ENCODE results near the gene CLP1. TPM values are rescaled to one million over a fixed set of nuclear protein-coding genes. Genes with fewer than 3 reads are reported as not detected.

The CLP1 gene
- total and polyA plus RNA-seq, 12 donors = 5.5 to 21.1 (median 11.5) TPM

GRCh38 chr11:57647372-57647771 lies 10.2 kb upstream of the CLP1 start:
- H3K36me3 ChIP-seq (replicated peaks in 1 of 2) = no peaks in the 10 kb centered on the region
- no peaks in the 10 kb centered on the region for H3K9me3 ChIP-seq (replicated peaks in 1 of 3)
- H3K4me1 ChIP-seq (replicated peaks in 1 of 2) = peaks cover 0 to 29% of the 10 kb centered on the region in 2 donors
- WGBS, 4 donors = 3 to 6% (median 5%) methylated on average over 8 to 10 of the region's 10 CpGs
- TF ChIP-seq CTCF (IDR thresholded peaks at IDR 0.05) (no peak), POLR2A (IDR thresholded peaks at IDR 0.05) (no peak)
- H3K4me3 ChIP-seq = no peak overlapping the region
- H3K27ac ChIP-seq = no peak overlapping the region
- intact Hi-C loops (cut with DNase I) = loop anchor here (10.0 kb wide), 3 partner anchors 53 to 303 kb away; partner anchors contain the start of genes RTN4RL2 (in 1 of the 2) and SERPING1 (in 1 of the 2)
- peaks cover 18% of the 10 kb centered on the region for H3K27me3 ChIP-seq
- no peak for DNase-seq

DNA sequence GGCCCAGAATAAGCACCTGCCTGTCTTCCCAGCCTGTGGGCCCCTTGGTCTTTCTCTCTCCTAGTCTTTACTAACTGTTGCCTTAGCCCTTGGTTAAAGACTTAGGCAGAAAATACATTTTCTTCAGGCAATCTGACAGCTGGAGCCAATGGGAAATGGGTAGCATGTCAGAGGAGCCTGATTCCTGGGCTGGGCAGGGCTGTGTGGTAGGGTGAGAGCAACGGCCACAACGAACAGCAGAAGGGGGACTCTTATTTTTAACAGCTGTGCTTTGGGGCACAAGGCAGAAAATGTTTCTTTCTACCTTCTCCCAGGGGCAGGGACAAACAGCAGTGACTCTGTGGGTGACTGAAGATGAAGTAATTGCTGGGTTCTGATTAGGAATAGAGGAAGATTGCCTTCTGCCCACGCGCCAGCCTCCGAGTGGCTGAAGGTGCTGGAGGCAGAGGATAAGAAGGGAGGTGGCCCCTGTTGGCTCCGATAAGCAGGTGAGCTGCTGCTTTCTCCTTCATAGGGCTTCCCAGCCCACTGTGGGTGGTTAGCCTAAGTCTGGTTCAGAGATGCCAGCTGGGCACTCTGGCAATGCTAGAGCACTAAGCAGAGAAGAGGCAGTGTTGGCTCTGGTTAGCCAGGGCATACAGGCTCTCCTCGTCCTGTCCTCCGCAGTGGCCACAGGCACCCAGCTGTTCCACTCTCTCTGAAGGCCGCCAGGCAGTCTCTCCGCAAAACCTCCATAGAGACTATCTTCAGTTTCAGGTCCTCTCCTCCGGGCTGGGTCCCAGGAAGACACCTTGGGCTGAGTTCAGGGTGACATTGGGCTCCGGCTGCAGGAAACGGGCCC lies 9.4 kb upstream of the CLP1 start:
- H3K9me3 ChIP-seq (replicated peaks in 1 of 3) = no peaks in the 10 kb centered on the region
- no peak for TF ChIP-seq CTCF (IDR thresholded peaks at IDR 0.05)
- no peaks in the 10 kb centered on the region for H3K36me3 ChIP-seq (replicated peaks in 1 of 2)
- H3K27ac ChIP-seq = peak overlapping the region in 1 of 5 donors; percentile 46
- intact Hi-C loops (cut with DNase I) = loop anchor here (10.0 kb wide), 3 partner anchors 53 to 303 kb away; partner anchors contain the start of genes RTN4RL2 (in 1 of the 2) and SERPING1 (in 1 of the 2)
- no peak overlapping the region for H3K4me3 ChIP-seq
- DNase-seq = no peak
- peaks cover 0 to 29% of the 10 kb centered on the region in 2 donors for H3K4me1 ChIP-seq (replicated peaks in 1 of 2)
- 4 to 17% (median 12%) methylated on average over 9 to 13 of the region's 13 CpGs for WGBS, 4 donors
- H3K27me3 ChIP-seq = peaks cover 18% of the 10 kb centered on the region

DNA sequence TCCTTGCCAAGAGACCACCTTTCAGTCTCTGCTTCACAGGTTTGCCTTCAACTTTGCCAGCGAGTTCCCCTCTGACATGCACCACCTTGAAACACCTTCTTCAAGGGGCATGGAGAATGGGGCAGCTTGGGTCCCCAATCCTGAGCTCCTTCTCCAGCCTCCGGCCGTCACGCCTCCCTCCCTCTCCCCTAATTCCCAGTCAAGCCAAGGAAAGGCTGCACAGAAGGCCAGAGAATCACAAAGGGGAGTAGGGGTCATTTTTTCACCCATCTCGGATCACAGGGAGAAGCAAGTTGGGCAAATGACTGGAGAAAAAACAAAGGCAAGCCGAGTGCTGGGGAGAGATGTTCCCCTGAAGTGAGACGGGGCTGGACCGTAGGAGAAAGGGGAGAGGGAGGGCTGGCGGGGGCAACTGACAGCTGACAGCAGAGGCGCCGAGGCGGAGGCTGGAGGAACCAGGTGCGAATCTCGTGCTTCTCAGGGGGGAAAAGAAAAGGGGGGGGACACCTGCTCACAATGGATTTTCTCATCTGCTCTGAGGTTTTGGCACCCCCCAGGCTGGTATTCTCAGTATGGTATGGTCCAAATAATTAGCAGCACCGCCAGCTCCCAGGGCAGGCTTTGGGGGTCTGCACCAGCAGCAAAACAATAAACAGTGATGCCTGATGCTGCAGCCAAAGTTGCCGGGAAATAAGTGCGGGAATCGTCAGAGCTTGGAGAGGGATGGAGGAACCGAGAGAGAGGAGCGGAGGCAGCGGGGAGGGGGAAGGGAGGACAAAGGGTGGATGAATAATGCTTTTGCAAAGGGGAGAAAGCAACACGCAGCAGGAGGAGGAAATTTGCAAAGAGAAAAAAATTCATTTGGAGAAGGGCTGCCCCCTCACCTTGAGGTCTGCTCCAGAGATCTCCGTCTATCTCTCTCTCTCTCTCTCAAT lies 8.5 kb upstream of the CLP1 start:
- peak in 1 of 7 donors; percentile 16 for DNase-seq
- Histone ChIP-seq H3K4me1 (replicated peaks in 1 of 2) (peaks cover 0 to 32% of the 10 kb centered on the region in 2 donors), H3K36me3 (replicated peaks in 1 of 2) (no peaks in the 10 kb centered on the region), H3K4me3 (peak overlapping the region in 2 of 4 donors; percentile 1 to 31), H3K27me3 (peaks cover 18% of the 10 kb centered on the region), H3K9me3 (replicated peaks in 1 of 3) (no peaks in the 10 kb centered on the region), H3K27ac (peak overlapping the region in 1 of 5 donors; percentile 46)
- TF ChIP-seq POLR2A (IDR thresholded peaks at IDR 0.05) (no peak), CTCF (IDR thresholded peaks at IDR 0.05) (no peak)
- 0 to 4% (median 3%) methylated on average over 23 of the region's 23 CpGs for WGBS, 4 donors
- intact Hi-C loops (cut with DNase I) = loop anchor here (10.0 kb wide), 3 partner anchors 54 to 304 kb away; partner anchors contain the start of genes RTN4RL2 (in 1 of the 2) and SERPING1 (in 1 of the 2)
